Measurements from ENCODE around the gene SV2C.

DNA sequence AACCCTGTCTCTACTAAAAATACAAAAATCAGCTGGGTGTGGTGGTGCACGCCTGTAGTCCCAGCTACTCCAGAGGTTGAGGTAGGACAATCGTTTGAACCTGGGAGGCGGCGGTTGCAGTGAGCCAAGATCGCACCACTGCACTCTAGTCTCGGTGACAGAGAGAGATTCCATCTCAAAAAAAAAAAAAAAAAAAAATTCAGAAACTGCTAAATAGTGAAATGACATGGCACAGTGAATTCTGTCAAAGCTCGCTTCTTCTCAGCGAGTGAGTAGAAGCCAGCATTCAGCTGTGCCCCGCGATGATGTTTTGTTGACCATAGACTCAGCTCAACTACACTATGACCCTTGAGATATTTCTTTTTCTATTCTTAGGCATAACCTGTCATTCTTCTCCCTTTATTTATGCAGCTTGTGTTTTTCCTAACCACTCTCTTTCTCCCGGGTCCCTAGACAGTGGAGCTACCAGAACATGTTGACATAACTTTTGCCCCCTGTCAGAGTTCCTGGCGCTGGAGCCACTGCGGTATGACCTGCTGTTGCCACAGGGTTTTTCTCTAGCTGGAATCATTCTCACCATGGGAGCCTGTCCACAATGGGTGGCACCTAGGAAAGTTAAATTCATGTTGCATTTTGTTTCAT, 306.5 kb downstream of the SV2C start:
- TF ChIP-seq, protein P1, sequence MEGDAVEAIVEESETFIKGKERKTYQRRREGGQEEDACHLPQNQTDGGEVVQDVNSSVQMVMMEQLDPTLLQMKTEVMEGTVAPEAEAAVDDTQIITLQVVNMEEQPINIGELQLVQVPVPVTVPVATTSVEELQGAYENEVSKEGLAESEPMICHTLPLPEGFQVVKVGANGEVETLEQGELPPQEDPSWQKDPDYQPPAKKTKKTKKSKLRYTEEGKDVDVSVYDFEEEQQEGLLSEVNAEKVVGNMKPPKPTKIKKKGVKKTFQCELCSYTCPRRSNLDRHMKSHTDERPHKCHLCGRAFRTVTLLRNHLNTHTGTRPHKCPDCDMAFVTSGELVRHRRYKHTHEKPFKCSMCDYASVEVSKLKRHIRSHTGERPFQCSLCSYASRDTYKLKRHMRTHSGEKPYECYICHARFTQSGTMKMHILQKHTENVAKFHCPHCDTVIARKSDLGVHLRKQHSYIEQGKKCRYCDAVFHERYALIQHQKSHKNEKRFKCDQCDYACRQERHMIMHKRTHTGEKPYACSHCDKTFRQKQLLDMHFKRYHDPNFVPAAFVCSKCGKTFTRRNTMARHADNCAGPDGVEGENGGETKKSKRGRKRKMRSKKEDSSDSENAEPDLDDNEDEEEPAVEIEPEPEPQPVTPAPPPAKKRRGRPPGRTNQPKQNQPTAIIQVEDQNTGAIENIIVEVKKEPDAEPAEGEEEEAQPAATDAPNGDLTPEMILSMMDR (tag by site-specific recombination; IDR thresholded peaks at IDR 0.05): no peak
- TF ChIP-seq EGR2 (tag by site-specific recombination; IDR thresholded peaks at IDR 0.05; ENCODE audit: low read depth) (no peak), ZNF274 (IDR thresholded peaks at IDR 0.05; ENCODE audit: low read length) (no peak), ZNF274 (tag by site-specific recombination; IDR thresholded peaks at IDR 0.05; ENCODE audit: borderline replicate concordance) (no peak)

Data from HEK293 (cell line).